ENCODE results near the gene IL1RN.

The IL1RN gene

DNA sequence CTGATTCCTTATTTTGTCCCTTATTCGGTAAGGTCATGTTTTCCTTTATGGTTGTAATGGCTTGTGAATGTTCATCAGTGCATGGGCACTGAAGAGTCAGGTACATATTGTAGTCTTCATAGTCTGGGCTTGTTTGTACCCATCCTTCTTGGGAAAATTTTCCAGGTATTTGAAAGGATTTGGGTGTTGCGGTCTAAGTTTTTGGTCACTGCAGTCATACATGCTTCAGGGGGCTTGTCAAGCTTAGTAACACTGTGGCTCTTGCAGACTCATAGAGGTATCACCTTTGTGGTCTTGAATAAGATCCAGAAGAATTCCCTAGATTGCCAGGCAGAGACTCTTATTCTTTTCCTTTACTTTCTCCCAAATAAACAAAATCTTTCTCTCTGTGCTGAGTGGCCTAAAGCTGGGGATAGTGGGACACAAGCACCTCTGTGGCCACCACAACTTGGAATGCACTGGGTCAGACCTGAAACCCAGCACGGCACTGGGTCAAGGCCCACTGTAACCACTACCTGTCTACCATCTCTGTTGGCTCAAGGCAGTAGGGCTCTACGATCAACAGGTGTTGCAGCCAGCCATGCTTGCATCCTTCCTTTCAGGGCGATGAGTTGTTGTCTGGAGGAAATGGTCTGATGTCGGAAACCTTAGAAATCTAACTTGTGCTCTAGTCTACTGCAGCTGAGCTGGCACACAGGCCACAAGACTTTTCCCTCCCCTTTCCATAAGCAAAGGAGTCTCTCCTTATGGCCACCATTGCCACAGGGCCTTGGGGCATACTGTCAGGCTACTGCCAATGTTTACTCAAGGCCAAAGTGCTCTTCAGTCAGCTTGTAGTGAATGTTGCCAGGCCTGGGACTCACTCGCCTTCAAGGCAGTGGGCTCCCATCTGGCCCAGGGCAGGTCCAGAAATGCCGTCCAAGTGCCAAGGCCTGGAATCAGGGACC is 21.5 kb downstream of the IL1RN start:
- TF ChIP-seq, protein P1, sequence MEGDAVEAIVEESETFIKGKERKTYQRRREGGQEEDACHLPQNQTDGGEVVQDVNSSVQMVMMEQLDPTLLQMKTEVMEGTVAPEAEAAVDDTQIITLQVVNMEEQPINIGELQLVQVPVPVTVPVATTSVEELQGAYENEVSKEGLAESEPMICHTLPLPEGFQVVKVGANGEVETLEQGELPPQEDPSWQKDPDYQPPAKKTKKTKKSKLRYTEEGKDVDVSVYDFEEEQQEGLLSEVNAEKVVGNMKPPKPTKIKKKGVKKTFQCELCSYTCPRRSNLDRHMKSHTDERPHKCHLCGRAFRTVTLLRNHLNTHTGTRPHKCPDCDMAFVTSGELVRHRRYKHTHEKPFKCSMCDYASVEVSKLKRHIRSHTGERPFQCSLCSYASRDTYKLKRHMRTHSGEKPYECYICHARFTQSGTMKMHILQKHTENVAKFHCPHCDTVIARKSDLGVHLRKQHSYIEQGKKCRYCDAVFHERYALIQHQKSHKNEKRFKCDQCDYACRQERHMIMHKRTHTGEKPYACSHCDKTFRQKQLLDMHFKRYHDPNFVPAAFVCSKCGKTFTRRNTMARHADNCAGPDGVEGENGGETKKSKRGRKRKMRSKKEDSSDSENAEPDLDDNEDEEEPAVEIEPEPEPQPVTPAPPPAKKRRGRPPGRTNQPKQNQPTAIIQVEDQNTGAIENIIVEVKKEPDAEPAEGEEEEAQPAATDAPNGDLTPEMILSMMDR (IDR thresholded peaks at IDR 0.05; ENCODE audit: borderline replicate concordance, insufficient read depth, low read depth, low read length) = no peak
- H3K4me3 ChIP-seq (ENCODE audit: low read depth, low read length) = no peak overlapping the region

DNA sequence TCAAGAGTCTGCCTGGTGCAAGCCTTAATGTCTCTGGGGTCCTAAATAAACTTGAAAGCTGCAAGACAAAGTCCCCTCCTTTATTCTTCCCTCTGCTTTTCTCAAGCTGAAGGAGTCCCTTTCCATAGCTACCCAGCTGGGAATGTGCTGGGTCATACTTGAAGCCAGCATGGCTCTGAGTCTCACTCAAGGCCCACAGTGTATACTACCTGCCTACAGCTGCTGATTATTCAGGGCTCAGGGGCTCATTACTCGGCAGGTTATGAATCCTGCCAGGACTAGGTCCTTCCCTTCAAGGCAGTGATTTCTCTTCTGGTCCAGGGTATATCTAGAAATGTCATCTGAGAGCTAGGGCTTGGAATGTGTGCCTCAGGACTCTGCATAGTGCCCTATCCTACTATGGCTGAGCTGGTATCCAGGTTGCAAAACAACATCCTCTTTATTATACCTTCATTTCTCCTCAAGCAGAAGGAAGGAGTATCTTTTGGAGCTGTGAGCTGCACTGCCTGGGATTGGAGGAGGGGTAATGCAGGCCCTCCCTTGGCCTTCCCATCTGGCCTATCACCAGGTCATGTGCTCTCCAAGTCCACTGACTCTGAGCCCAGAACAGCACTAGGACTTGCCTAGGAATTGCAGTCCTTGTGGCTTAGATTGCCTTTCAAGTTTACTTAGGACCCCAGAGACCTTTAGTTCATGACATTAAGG is 22.3 kb downstream of the IL1RN start:
- TF ChIP-seq, protein P1 (IDR thresholded peaks at IDR 0.05; ENCODE audit: borderline replicate concordance, insufficient read depth, low read depth, low read length) = no peak
- H3K4me3 ChIP-seq (ENCODE audit: low read depth, low read length) = no peak overlapping the region

DNA sequence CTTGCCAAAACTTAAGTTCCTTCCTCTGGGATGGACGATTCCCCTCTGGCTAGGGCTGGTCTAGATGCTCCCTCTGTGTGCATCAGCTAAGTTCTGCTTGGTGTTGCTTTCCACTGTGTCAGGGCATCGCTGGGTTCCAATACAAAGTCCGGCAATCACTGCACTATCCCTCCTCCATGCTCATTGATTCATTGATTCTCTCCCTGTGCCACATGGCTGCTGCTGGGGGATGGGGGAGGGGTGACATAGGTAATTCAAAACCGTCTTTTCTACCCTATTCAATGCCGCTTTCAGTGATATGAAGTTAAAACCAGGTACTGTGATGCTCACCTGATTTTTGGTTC is 22.8 kb downstream of the IL1RN start:
- TF ChIP-seq, protein P1 (IDR thresholded peaks at IDR 0.05; ENCODE audit: borderline replicate concordance, insufficient read depth, low read depth, low read length) = no peak
- no peak overlapping the region for H3K4me3 ChIP-seq (ENCODE audit: low read depth, low read length)

- H3K4me3 ChIP-seq (ENCODE audit: low read depth, low read length) = no peak overlapping the region
- TF ChIP-seq, protein P1 (IDR thresholded peaks at IDR 0.05; ENCODE audit: borderline replicate concordance, insufficient read depth, low read depth, low read length) = no peak
These were observed 27.9 kb downstream of the IL1RN start for GRCh38 chr2:113155331-113155730.

DNA sequence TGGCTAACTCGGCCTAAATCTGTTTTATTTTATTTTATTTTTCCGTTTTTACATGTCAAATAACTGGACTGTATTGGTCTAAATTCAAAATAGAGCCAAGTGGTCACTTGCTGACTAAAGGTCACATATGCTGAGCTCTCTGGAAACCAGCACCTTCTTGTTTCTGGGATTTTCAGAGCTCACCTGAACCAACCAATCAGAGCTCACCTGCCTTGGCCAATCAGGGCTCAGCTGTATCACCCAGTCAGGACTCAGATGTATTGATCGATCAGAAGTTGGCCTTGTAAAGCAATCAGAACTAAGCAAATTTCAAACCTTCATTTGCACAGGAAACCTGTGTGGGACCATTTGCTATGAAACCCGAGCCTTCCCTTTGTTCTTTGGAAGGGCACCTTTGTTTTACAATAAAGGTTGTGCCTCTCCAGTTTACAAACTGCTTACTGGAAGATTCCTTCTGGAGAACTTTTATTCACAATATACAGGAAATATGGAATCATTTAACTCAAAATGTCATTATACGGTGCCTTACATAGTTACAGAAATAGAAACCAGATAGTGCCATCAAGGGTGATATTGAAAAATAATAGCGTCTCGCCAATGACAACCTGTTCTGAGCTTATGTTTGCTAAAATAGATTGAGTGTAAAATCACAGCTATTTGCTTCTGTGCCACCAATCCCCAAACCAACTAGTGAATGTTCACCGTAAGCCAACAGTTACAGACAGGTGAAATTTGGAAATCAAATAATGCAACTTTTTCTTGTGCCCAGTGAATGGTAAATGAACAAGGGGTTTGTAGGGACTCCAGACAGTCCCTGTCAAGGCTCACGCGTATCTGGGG is 29.1 kb downstream of the IL1RN start:
- TF ChIP-seq, protein P1 (IDR thresholded peaks at IDR 0.05; ENCODE audit: borderline replicate concordance, insufficient read depth, low read depth, low read length) = no peak
- H3K4me3 ChIP-seq (ENCODE audit: low read depth, low read length) = peak overlapping the region; percentile 62

- peak overlapping the region; percentile 62 for H3K4me3 ChIP-seq (ENCODE audit: low read depth, low read length)
- TF ChIP-seq, protein P1 (IDR thresholded peaks at IDR 0.05; ENCODE audit: borderline replicate concordance, insufficient read depth, low read depth, low read length) = no peak
These were observed 29.9 kb downstream of the IL1RN start for GRCh38 chr2:113157118-113157896.

All from GM12875 (cell line).